Stomach (tissue), 9 donors: Measurements from ENCODE around the gene MS4A8. TPM values are rescaled to one million over a fixed set of nuclear protein-coding genes. Genes with fewer than 3 reads are reported as not detected.

Source experiments
- DNase-seq, 2 donors: peaks; one replicate each; pipeline versions ENCODE4 v3.0.0 to v3.0.0-alpha.2; 2013 to 2019
- H3K27ac ChIP-seq, 5 donors: fragments of 200-600 bp in 4 of 5; sonication (generic) in 4 of 5; one replicate each; pipeline ENCODE4 v1.5.1; 2013 to 2019; ENCODE audit warnings: mild to moderate bottlenecking in 1 of 5, moderate library complexity in 1 of 5
- H3K27me3 ChIP-seq, 3 donors: fragments of 200-600 bp; sonication (generic); one replicate each; pipeline ENCODE4 v1.5.1; 2017 to 2019; ENCODE audit warnings: mixed run types in 1 of 3
- H3K36me3 ChIP-seq, 4 donors: fragments of 200-600 bp; sonication (generic); 1 replicate in 3 of 4; 2 replicates in 1 of 4; pipeline ENCODE4 v1.5.1; 2016 to 2019
- H3K4me1 ChIP-seq, 4 donors: fragments of 200-600 bp; sonication (generic); one replicate each; pipeline ENCODE4 v1.5.1; 2016 to 2019
- H3K4me3 ChIP-seq, 4 donors: fragments of 200-600 bp; sonication (generic) in 3 of 4; one replicate each; pipeline ENCODE4 v1.5.1; 2016 to 2019; ENCODE audit warnings: mild to moderate bottlenecking in 1 of 4
- H3K9me3 ChIP-seq, 4 donors: fragments of 200-600 bp; sonication (generic); one replicate each; pipeline ENCODE4 v1.5.1; 2016 to 2019
- EP300 ChIP-seq: sonication (generic); formaldehyde crosslinking; IDR thresholded peaks from one replicate; pipeline ENCODE4 v1.6.1; 2017; ENCODE audit warnings: antibody characterized with exemption
- POLR2A ChIP-seq, 4 donors: fragments of 450-650 bp; IDR thresholded peaks; one replicate each; pipeline ENCODE4 v1.6.1; 2016; ENCODE audit warnings: antibody characterized with exemption in 4 of 4, control low read depth in 2 of 4, mild to moderate bottlenecking in 1 of 4, moderate library complexity in 1 of 4
- POLR2AphosphoS5 ChIP-seq, 3 donors: sonication (generic); formaldehyde crosslinking; IDR thresholded peaks; one replicate each; pipeline ENCODE4 v1.6.1; 2016; ENCODE audit warnings: antibody characterized with exemption in 3 of 3
- WGBS, 5 donors: extraction: QIAGEN DNeasy Blood & Tissue Kit in 3 of 5; methylation state at CpG; one replicate each; pipeline versions ENCODE4 v1.1.5 to v1.1.7; 2013 to 2018; 5-methylcytosine and 5-hydroxymethylcytosine counted together
- intact Hi-C: fragments of 100-400 bp; cut with DNase I; formaldehyde crosslinking; loops from one replicate; pipeline ENCODE4 v1.15.1; 2023; ENCODE audit warnings: low total_unique reads
- polyA plus RNA-seq, 3 donors: library from polyadenylated mRNA; stranded (reverse); fragments of 200-250 nt; gene quantifications; one replicate each; pipeline ENCODE4 v1.2.3, GENCODE V29; 2013
- total RNA-seq, 5 donors: library from RNA; depleted of rRNA; stranded (reverse); fragments of >200 nt; gene quantifications; one replicate each; pipeline versions ENCODE4 v1.1.0 to v1.2.3, GENCODE V29; 2014 to 2016
- TF ChIP-seq, protein P1 (sequence below), 7 experiments: fragments of 450-650 bp in 4 of 7; fragments of 200-600 bp in 3 of 7; sonication (generic) in 3 of 7; IDR thresholded peaks; one replicate each; pipeline ENCODE4 v1.5.1; 2016 to 2019; ENCODE audit warnings: antibody characterized with exemption in 7 of 7, control low read depth in 2 of 7, mild to moderate bottlenecking in 1 of 7
- donor health status: healthy with polysubstance abuse.
- donor health status: Bipolar disorder and iron deficiency.
- donor health status: healthy.

Gene MS4A8
- total and polyA plus RNA-seq, 8 donors: 2.3 to 8.9 (median 5.7) TPM; not detected in 1

DNA sequence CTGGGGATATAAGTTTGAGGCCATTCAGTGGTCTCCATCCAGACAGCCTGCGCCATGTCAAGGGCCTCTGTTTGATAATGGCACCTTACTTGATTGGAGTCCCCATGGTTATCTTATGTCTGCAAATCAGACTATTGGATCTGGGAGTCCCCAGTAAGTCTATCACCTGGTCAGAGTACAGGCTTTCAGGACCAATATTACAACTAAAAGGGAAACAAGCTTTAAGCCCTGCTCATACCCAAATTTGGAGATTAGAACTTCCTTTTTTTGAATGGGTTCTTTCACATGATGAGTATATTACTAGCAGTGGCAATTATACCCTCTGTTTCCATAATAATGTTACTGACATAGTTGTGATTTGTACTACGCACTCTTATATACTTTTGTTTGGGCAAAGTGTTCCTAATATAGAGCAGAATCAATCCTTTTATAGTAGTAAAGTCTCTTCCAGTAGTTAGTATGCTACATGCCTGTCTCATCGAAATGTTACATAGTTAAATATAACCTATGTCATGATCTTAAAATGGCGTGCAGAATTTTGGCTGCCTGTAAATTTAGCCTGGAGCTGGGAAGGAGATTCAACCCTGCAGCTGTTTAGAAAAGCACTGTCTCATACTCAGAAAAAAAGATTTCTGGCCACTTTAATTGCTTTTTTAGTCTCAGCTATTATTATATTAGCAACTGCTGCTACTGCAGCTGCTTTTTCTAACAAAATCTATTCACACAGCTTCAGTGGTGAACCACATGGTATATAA lies 62.2 kb downstream of the MS4A8 start:
- 71 to 88% (median 84%) methylated on average over 4 of the region's 4 CpGs for WGBS, 5 donors
- H3K27ac ChIP-seq: no peak overlapping the region
- intact Hi-C loops: no loop called here

DNA sequence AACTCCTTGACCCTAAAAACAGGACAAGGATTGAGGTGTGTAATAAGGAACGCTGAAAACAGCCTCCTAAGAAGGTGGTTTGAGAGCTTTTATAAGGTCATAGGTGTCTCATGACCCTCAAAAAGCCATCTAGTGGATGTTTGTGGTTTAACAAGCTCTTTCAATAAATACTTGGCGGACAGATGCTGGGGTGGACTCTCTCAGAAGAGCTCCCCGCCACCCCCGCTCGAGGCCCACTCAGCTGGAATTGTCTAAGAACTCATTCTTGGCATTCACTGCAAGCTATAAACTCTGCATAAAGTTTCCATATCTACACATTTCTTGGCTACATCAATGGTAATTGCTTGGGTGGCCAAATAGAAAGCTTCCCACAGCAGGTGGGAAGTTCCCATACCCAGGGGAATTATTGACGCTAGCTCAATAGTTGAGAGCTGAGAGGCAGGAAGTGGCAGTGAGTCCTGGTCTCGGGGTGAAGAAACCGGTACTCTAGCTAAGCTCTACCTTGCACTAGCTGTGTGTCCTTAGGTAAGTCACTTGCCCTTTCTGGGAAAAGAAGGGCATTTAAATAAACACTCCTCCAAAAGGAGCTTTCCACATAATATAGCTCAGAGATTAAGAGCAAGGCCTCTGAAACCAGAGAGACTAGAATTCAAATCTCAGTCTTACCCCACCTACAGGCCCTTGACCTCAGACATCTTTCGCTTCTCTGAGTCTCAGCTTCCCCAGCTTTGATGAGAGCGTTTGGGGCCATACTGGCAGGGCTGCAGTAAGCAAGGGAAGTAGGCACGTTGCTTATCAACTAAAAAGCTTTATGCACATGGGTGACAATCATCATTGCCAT lies 63.7 kb downstream of the MS4A8 start:
- no peaks in the 10 kb centered on the region for H3K36me3 ChIP-seq
- no peak overlapping the region for H3K4me3 ChIP-seq
- peak in 1 of 2 donors; percentile 61 for DNase-seq
- no peak overlapping the region for H3K27ac ChIP-seq
- H3K9me3 ChIP-seq: no peaks in the 10 kb centered on the region
- no peaks in the 10 kb centered on the region for H3K4me1 ChIP-seq
- 63 to 71% (median 69%) methylated on average over 11 of the region's 11 CpGs for WGBS, 5 donors
- intact Hi-C loops: no loop called here
- TF ChIP-seq, protein P1, sequence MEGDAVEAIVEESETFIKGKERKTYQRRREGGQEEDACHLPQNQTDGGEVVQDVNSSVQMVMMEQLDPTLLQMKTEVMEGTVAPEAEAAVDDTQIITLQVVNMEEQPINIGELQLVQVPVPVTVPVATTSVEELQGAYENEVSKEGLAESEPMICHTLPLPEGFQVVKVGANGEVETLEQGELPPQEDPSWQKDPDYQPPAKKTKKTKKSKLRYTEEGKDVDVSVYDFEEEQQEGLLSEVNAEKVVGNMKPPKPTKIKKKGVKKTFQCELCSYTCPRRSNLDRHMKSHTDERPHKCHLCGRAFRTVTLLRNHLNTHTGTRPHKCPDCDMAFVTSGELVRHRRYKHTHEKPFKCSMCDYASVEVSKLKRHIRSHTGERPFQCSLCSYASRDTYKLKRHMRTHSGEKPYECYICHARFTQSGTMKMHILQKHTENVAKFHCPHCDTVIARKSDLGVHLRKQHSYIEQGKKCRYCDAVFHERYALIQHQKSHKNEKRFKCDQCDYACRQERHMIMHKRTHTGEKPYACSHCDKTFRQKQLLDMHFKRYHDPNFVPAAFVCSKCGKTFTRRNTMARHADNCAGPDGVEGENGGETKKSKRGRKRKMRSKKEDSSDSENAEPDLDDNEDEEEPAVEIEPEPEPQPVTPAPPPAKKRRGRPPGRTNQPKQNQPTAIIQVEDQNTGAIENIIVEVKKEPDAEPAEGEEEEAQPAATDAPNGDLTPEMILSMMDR (IDR thresholded peaks at IDR 0.05): peak in 2 of 7 experiments; percentile 20 to 21
- TF ChIP-seq EP300 (no peak), POLR2AphosphoS5 (IDR thresholded peaks at IDR 0.05) (no peak)
- H3K27me3 ChIP-seq: peaks cover 0 to 53% (median 0%) of the 10 kb centered on the region in 3 donors

More for the DNA sequence above, 62.2 kb downstream of the MS4A8 start:
- H3K4me3 ChIP-seq: no peak overlapping the region
- TF ChIP-seq, protein P1 (IDR thresholded peaks at IDR 0.05): no peak
- TF ChIP-seq POLR2AphosphoS5 (IDR thresholded peaks at IDR 0.05) (no peak), POLR2A (IDR thresholded peaks at IDR 0.05) (no peak), EP300 (no peak)
- no peaks in the 10 kb centered on the region for H3K9me3 ChIP-seq
- H3K27me3 ChIP-seq: peaks cover 0 to 51% (median 0%) of the 10 kb centered on the region in 3 donors
- H3K4me1 ChIP-seq: no peaks in the 10 kb centered on the region
- no peaks in the 10 kb centered on the region for H3K36me3 ChIP-seq
- DNase-seq: no peak

DNA sequence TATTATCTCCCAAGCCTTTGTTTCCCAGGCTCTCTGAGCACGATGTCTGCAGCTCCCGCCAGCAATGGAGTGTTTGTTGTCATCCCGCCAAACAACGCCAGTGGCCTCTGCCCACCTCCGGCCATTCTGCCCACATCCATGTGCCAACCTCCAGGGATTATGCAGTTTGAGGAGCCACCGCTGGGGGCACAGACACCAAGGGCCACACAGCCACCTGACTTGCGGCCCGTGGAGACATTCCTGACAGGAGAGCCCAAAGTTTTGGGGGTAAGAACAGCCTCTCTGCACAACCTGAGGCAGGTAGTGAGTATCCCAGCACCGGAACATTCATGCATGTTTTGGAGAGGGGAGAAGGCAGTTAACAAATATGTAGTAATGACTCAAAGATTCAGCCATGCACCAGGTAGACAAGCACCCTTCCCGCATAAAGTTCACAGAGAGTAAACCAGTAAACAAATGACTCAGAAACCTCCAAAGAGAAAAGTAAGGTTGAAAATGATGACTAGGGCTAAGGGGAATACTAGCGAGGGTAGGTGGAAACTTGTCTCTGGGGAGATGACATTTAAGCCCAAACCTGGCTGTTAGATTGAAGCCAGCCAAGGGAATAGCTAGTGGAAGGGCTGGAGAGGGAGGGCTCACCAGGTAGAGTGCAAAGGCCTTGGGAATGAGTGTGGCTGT lies 64.4 kb downstream of the MS4A8 start:
- Histone ChIP-seq H3K4me3 (no peak overlapping the region), H3K36me3 (no peaks in the 10 kb centered on the region), H3K4me1 (no peaks in the 10 kb centered on the region), H3K9me3 (no peaks in the 10 kb centered on the region), H3K27ac (no peak overlapping the region), H3K27me3 (peaks cover 0 to 55% (median 0%) of the 10 kb centered on the region in 3 donors)
- DNase-seq: no peak
- 78 to 90% (median 83%) methylated on average over 4 to 11 of the region's 11 CpGs for WGBS, 5 donors
- intact Hi-C loops: no loop called here
- TF ChIP-seq, protein P1 (IDR thresholded peaks at IDR 0.05): no peak
- TF ChIP-seq POLR2A (IDR thresholded peaks at IDR 0.05) (no peak), EP300 (no peak)

DNA sequence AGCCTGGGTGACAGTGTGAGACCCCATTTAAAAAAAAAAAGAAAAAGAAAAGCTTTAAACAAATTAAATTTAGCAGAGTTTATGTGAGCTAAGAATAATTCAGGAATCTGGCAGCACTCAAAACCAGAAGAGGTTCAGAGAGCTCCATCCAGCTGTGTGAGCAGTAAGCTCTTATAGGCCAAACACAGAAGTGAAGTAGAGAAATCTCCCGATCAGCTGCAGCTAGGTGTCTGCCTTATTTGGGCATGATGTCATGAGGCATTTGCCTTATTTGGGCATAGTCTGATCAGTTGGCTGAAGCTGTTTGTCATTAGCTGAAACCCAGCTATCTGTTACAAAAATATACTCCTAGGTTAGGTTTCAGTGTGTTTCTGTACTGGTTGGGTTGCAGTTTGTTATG lies 65.5 kb downstream of the MS4A8 start:
- intact Hi-C loops: no loop called here
- no peaks in the 10 kb centered on the region for H3K9me3 ChIP-seq
- H3K27me3 ChIP-seq: peaks cover 0 to 55% (median 0%) of the 10 kb centered on the region in 3 donors
- H3K4me1 ChIP-seq: no peaks in the 10 kb centered on the region
- H3K36me3 ChIP-seq: no peaks in the 10 kb centered on the region
- WGBS, 5 donors: 11 to 38% (median 32%) methylated on average over 1 of the region's 1 CpG
- no peak for DNase-seq
- TF ChIP-seq POLR2AphosphoS5 (IDR thresholded peaks at IDR 0.05) (no peak), POLR2A (IDR thresholded peaks at IDR 0.05) (no peak), EP300 (no peak)
- TF ChIP-seq, protein P1 (IDR thresholded peaks at IDR 0.05): no peak
- H3K4me3 ChIP-seq: no peak overlapping the region
- no peak overlapping the region for H3K27ac ChIP-seq
